ENCODE measurements around the gene CYP4A22. TPM values are rescaled to one million over a fixed set of nuclear protein-coding genes. Genes with fewer than 3 reads are reported as not detected.
"Not testable (repeated sequence)": the region's sequence is repeated elsewhere in the genome, so short reads cannot be mapped to it uniquely, and the experiment has no call there.

CYP4A22 gene
- total RNA-seq, result not detected

GRCh38 chr1:47137198-47137597, at the start of gene CYP4A22:
Gene CYP4A22 (plus strand): TSS chr1:47137441. CDS start chr1:47137486, 45 bp downstream.
- no peak for DNase-seq (ENCODE audit: low spot score in 2 of 2)
- no peaks in the 10 kb centered on the region for H3K4me1 ChIP-seq
- TF ChIP-seq POLR2AphosphoS5 (IDR thresholded peaks at IDR 0.05) (no peak), CTCF (IDR thresholded peaks at IDR 0.05) (no peak), POLR2A (IDR thresholded peaks at IDR 0.05) (no peak), EP300 (IDR thresholded peaks at IDR 0.05) (no peak)
- 96% methylated on average over 4 of the region's 4 CpGs for WGBS
- H3K4me3 ChIP-seq, result no peak within 1 kb of the TSS
- H3K27ac ChIP-seq, result no peak within 1 kb of the TSS
- no peaks in the 10 kb centered on the region for H3K9me3 ChIP-seq
- no peaks in the 10 kb centered on the region for H3K36me3 ChIP-seq
- H3K27me3 ChIP-seq, result no peaks in the 10 kb centered on the region

DNA sequence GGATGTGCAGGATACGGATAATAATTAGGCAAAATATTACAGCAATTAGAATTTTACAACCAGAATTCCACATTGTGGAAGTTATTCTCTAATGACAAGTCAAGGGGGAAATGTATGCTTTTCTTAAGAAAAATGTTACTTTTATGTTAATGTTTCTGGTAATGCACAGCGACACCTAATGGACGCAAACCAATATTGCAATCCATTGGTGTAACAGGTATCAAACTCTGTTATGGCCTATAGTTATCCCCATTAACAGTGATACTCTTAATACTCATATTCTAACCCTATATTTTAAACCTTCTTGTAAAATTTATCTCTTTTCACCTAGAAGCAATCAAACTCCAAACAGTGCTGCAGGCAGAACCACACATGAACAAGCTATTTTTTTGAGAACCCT, 47.9 kb upstream of the CYP4A22 start:
- not testable (repeated sequence) for H3K9me3 ChIP-seq; H3K27me3 ChIP-seq; DNase-seq (ENCODE audit: low spot score in 2 of 2); H3K4me3 ChIP-seq; H3K27ac ChIP-seq; H3K36me3 ChIP-seq; H3K4me1 ChIP-seq
- peak in 1 of 2 donors; percentile 36 for TF ChIP-seq CTCF (IDR thresholded peaks at IDR 0.05)
- WGBS, result 4% methylated on average over 3 of the region's 3 CpGs

DNA sequence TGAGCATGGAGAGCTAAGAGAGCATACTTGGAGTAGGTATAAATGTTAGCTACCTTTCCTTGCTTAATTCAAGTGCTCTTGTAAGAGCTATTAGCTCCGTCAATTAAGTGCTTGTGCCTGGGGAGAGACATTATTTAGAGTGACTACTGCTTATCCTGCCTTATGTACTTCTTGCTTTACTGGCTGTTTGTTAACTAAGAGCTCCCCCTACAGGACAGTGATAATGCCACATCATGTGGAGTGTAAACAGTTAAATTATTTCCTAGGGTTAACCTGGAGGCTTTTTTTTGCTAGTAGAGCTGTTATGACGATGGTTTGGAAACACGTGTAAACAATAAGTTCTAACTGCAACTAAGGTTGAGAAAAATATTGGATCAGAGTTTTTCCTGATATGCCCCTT, 45.8 kb upstream of the CYP4A22 start:
- no CpG with 5 or more reads among the region's 3 CpGs for WGBS
- not testable (repeated sequence) for H3K27ac ChIP-seq

GRCh38 chr1:47104816-47105215, 32.4 kb upstream of the CYP4A22 start:
- Histone ChIP-seq H3K4me1 (no peaks in the 10 kb centered on the region), H3K27ac (no peak overlapping the region), H3K36me3 (no peaks in the 10 kb centered on the region), H3K27me3 (no peaks in the 10 kb centered on the region), H3K4me3 (no peak overlapping the region), H3K9me3 (peaks cover 8% of the 10 kb centered on the region)
- WGBS, result 88% methylated on average over 3 of the region's 3 CpGs
- TF ChIP-seq POLR2AphosphoS5 (IDR thresholded peaks at IDR 0.05) (no peak), POLR2A (IDR thresholded peaks at IDR 0.05) (no peak), EP300 (IDR thresholded peaks at IDR 0.05) (no peak), CTCF (IDR thresholded peaks at IDR 0.05) (no peak)
- DNase-seq (ENCODE audit: low spot score in 2 of 2), result no peak

More for the DNA sequence above, 45.8 kb upstream of the CYP4A22 start:
- H3K36me3 ChIP-seq; H3K4me1 ChIP-seq; H3K4me3 ChIP-seq; H3K9me3 ChIP-seq; DNase-seq (ENCODE audit: low spot score in 2 of 2); H3K27me3 ChIP-seq: not testable (repeated sequence)

GRCh38 chr1:47106792-47107191, 30.4 kb upstream of the CYP4A22 start:
- no peaks in the 10 kb centered on the region for H3K4me1 ChIP-seq
- no peaks in the 10 kb centered on the region for H3K36me3 ChIP-seq
- DNase-seq (ENCODE audit: low spot score in 2 of 2), result no peak
- WGBS, result 95% methylated on average over 3 of the region's 3 CpGs
- H3K27me3 ChIP-seq, result no peaks in the 10 kb centered on the region
- TF ChIP-seq POLR2A (IDR thresholded peaks at IDR 0.05) (no peak), CTCF (IDR thresholded peaks at IDR 0.05) (no peak), POLR2AphosphoS5 (IDR thresholded peaks at IDR 0.05) (no peak), EP300 (IDR thresholded peaks at IDR 0.05) (no peak)
- H3K27ac ChIP-seq, result no peak overlapping the region
- H3K9me3 ChIP-seq, result peaks cover 8% of the 10 kb centered on the region
- H3K4me3 ChIP-seq, result no peak overlapping the region

DNA sequence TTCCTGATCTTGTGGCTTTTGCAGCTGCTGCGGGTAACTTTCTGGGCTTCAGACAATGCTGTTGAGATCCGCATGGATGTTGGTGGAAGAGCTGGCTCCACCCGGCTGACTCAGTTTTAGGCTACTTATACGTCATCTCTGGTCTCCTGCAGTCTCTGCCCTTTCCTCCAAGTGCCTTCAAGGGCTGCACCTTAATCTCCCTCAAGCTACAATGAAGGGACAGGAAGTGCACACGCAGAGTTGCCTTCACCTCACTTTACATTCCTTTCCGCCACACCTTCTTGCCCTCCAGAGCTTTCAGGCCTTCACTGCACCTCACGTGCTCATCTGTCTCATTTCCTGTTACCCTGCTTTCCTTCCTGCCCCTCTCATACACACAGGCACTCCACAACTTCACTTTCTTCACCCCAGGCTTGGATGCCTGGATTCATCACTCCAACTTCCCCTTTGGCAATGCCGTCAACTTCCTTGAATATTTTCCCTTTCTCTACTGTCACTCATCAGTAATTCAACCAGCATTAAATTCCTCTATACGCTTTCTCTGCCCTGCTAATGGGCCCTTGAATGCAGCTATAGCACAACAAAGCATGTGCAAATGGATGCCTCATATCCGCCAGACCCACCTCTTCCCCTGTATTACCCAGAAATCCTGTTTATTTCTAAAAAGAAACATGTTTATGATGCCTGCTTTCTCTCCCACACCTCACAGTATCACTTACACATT, 29.2 kb upstream of the CYP4A22 start:
- not testable (repeated sequence) for H3K4me1 ChIP-seq; H3K27me3 ChIP-seq; DNase-seq (ENCODE audit: low spot score in 2 of 2); H3K4me3 ChIP-seq; H3K9me3 ChIP-seq; H3K36me3 ChIP-seq; H3K27ac ChIP-seq
- 57% methylated on average over 7 of the region's 10 CpGs for WGBS

- H3K9me3 ChIP-seq; H3K36me3 ChIP-seq; DNase-seq (ENCODE audit: low spot score in 2 of 2); H3K27me3 ChIP-seq; H3K27ac ChIP-seq; H3K4me1 ChIP-seq; H3K4me3 ChIP-seq: not testable (repeated sequence)
These were observed 27.8 kb upstream of the CYP4A22 start for GRCh38 chr1:47109482-47109881.
